ENCODE results near the gene KRTCAP2. TPM values are rescaled to one million over a fixed set of nuclear protein-coding genes. Genes with fewer than 3 reads are reported as not detected.
A peak's percentile ranks its signal among the peaks of the same experiment; 100 is the strongest.

The KRTCAP2 gene
- total RNA-seq, 4 donors from 2014 or later, result 80.8 to 144 (median 92.3) TPM

DNA sequence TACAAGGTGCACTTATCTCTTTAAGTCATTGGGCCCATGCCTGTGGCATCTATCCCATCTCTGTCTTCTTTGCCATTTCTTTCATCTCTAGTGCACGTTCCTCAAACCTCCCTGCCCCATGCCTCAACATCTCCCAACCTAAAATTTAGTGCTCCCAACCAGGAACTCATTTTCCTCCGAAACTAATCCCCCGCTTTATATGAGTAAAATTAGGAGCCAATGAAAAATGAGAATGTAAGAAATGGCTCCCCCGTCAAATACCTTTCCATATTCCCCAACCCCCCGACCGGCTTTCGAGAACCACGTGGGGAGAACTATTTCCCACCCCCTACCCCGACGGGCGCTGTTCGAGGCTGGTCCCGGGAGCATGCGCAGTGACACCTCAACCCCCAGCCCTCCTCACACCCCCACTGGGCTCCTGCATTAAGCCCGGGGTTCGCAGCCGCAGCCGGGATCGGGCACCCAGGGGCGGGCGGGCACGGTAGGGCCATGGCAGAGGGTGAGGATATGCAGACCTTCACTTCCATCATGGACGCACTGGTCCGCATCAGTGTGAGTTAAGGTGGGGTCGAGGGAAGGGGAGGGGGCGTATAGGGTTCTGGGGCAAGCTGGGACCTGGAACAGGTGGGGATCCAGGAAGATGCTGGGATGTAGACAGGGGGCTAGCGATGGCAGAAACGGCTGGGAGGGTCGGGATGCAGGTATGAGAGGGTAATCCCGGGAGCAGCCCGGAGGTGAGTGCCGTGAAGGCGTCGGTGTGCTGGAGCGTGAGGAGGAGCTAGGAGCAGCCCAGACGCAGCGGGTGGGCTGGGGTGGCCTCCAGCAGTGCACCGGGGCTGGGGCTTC is 597 bp upstream of the KRTCAP2 start, which contains the start of gene TRIM46:
TRIM46 (plus strand) TSS at position 372 of the 846 bp plus-strand sequence; CDS start at position 490, 118 bp downstream.
- ATAC-seq, result no peak
- Histone ChIP-seq H3K9me3 (no peaks in the 10 kb centered on the region), H3K36me3 (peaks cover 0 to 24% of the 10 kb centered on the region in 2 donors), H3K4me3 (peak within 1 kb of the TSS; percentile 62 to 78), H3K4me1 (peaks cover 0 to 51% (median 24%) of the 10 kb centered on the region in 3 donors), H3K27ac (peak within 1 kb of the TSS; percentile 74 to 99 (median 96)), H3K27me3 (peaks cover 28% of the 10 kb centered on the region)
- 1 to 5% methylated on average over 13 to 26 of the region's 38 CpGs for WGBS, 2 donors (ENCODE audit: low coverage in 1 of 2)
- no peak for TF ChIP-seq EP300 (IDR thresholded peaks at IDR 0.05)
- TF ChIP-seq POLR2A (IDR thresholded peaks at IDR 0.05), result no peak
- TF ChIP-seq, protein P1, sequence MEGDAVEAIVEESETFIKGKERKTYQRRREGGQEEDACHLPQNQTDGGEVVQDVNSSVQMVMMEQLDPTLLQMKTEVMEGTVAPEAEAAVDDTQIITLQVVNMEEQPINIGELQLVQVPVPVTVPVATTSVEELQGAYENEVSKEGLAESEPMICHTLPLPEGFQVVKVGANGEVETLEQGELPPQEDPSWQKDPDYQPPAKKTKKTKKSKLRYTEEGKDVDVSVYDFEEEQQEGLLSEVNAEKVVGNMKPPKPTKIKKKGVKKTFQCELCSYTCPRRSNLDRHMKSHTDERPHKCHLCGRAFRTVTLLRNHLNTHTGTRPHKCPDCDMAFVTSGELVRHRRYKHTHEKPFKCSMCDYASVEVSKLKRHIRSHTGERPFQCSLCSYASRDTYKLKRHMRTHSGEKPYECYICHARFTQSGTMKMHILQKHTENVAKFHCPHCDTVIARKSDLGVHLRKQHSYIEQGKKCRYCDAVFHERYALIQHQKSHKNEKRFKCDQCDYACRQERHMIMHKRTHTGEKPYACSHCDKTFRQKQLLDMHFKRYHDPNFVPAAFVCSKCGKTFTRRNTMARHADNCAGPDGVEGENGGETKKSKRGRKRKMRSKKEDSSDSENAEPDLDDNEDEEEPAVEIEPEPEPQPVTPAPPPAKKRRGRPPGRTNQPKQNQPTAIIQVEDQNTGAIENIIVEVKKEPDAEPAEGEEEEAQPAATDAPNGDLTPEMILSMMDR (IDR thresholded peaks at IDR 0.05), result no peak
- TF ChIP-seq POLR2AphosphoS5 (IDR thresholded peaks at IDR 0.05), result no peak

DNA sequence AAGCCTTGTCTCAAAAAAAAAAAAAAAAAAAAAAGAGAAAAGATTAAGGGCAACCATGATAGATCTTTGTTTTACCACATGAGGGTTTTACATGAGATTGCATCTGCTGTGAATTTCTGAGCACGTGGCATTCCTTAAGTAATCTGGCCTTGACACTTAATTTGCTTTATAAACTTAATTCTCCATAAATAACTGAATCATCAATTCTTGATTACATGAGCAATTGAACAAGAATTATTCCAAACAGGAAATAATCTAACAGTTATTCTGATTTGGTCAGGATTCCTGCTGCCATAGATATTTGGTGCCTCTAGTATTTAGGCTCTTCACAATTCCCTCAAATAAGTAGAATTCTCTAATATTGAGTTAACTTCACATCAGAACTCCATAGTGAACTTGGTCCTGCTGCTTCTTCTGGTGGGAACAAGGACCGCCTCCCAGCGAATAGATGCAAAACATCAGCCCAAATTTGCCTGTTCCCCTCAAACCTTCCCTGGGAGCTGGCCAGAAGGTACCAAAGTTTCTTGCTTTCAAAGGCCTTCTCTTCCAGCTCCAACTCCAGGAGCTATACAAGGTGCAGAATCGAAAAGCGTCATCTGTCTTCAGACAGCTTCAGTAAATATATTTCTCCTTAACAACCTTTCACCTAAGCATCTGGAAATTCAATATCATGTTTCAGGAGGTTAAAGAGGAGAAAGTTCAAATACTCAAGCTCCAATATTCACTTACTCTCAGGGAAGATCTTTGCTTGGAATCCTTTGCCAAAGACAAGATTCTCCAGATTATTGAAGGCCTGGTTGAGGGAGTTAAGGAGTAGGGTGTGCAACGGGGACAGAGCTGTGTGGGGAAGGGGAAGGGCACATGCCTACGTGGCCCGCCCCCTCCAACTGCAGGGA is 1.0 kb downstream of the KRTCAP2 start:
- Histone ChIP-seq H3K9me3 (no peaks in the 10 kb centered on the region), H3K27me3 (peaks cover 28% of the 10 kb centered on the region), H3K36me3 (peaks cover 0 to 27% of the 10 kb centered on the region in 2 donors), H3K4me1 (peaks cover 0 to 60% (median 31%) of the 10 kb centered on the region in 3 donors), H3K4me3 (peak overlapping the region; percentile 62 to 78), H3K27ac (peak overlapping the region; percentile 74 to 99 (median 96))
- peak; percentile 20 for ATAC-seq
- TF ChIP-seq, protein P1 (IDR thresholded peaks at IDR 0.05), result no peak
- no peak for TF ChIP-seq POLR2AphosphoS5 (IDR thresholded peaks at IDR 0.05)
- TF ChIP-seq EP300 (IDR thresholded peaks at IDR 0.05), result no peak
- no peak for TF ChIP-seq POLR2A (IDR thresholded peaks at IDR 0.05)
- WGBS, 2 donors (ENCODE audit: low coverage in 1 of 2), result 50 to 61% methylated on average over 5 of the region's 8 CpGs

DNA sequence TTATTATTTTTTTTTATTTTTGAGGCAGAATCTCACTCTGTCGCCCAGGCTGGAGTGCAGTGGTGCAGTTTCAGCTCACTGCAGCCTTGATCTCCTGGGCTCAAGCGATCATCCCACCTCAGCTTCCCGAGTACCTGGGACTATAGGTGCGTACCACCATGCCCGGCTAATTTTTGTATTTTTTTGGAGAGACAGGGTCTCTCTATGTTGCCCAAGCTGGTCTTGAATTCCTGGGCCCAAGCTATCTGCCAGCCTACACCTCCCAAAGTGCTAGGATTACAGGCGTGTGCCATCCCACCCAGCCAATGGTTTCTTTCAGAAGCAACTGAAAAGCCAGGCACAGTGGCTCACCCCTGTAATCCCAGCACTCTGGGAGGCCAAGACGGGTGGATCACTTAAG is 2.3 kb downstream of the KRTCAP2 start:
- Histone ChIP-seq H3K27me3 (peaks cover 25% of the 10 kb centered on the region), H3K4me1 (peaks cover 0 to 64% (median 30%) of the 10 kb centered on the region in 3 donors), H3K27ac (no peak overlapping the region), H3K4me3 (no peak overlapping the region), H3K36me3 (peaks cover 0 to 27% of the 10 kb centered on the region in 2 donors), H3K9me3 (no peaks in the 10 kb centered on the region)
- WGBS, 2 donors (ENCODE audit: low coverage in 1 of 2), result 75% methylated on average over 7 of the region's 7 CpGs; no CpG with 5 or more reads in 1 of the 2 donors
- ATAC-seq, result no peak
- TF ChIP-seq EP300 (IDR thresholded peaks at IDR 0.05) (no peak), POLR2A (IDR thresholded peaks at IDR 0.05) (no peak), POLR2AphosphoS5 (IDR thresholded peaks at IDR 0.05) (no peak)
- TF ChIP-seq, protein P1 (IDR thresholded peaks at IDR 0.05), result no peak

DNA sequence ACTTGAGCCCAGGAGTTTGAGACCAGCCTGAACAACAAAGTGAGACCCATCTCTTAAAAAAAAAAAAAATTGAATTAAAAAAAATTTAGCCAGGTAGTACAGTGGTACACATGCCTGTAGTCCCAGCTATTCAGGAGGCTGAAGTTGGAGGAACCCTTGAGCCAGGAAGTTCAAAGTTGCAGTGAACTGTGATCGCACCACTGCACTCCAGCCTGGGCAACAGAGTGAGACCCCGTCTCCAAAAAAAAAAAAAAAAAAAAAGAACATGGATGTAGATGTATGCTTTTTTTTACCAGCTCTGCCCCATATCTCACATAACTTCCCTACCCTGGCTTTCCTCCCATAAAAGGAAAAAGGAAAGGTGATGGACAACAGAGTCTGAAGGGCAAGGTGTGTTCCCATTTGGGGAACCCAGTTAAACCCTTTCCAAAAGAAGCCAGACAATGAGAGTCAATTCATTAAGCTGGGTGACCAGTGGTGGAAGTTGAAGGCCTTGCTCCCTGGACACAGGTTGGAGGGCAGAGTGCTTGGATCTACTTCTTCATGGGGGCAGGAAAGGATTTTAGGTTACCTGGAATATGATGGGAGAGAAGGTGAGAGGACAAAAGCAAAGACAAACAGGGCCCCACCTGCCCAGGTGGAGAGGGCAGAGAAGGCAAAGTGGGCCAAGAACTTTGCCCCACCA is 2.9 kb downstream of the KRTCAP2 start:
- Histone ChIP-seq H3K27me3 (peaks cover 19% of the 10 kb centered on the region), H3K4me1 (peaks cover 0 to 64% (median 30%) of the 10 kb centered on the region in 3 donors), H3K36me3 (peaks cover 0 to 27% of the 10 kb centered on the region in 2 donors), H3K9me3 (no peaks in the 10 kb centered on the region), H3K27ac (no peak overlapping the region), H3K4me3 (no peak overlapping the region)
- ATAC-seq, result no peak
- TF ChIP-seq POLR2AphosphoS5 (IDR thresholded peaks at IDR 0.05), result no peak
- no peak for TF ChIP-seq POLR2A (IDR thresholded peaks at IDR 0.05)
- TF ChIP-seq, protein P1 (IDR thresholded peaks at IDR 0.05), result no peak
- TF ChIP-seq EP300 (IDR thresholded peaks at IDR 0.05), result no peak
- 71 to 100% methylated on average over 2 of the region's 2 CpGs for WGBS, 2 donors (ENCODE audit: low coverage in 1 of 2)
